Subcutaneous adipose tissue (tissue), 4 donors: ENCODE measurements around the gene LYPD3. TPM values are rescaled to one million over a fixed set of nuclear protein-coding genes. Genes with fewer than 3 reads are reported as not detected.

Experiments used
- CTCF ChIP-seq: fragments of 450-650 bp; IDR thresholded peaks from one replicate; pipeline ENCODE4 v1.5.1; 2016; ENCODE audit warnings: low read depth, mild to moderate bottlenecking, control low read depth, antibody characterized with exemption, moderate library complexity
- total RNA-seq, 4 donors: library from RNA; depleted of rRNA; stranded (reverse); fragments of >200 nt; gene quantifications; one replicate each; pipeline ENCODE4 v1.1.0, GENCODE V29; 2016

LYPD3 gene
- total RNA-seq, 4 donors from 2014 or later, result 0.34 TPM; not detected in 3

- no peak for TF ChIP-seq CTCF
Observed at GRCh38 chr19:43467730-43468129, 2.3 kb upstream of the LYPD3 start.

GRCh38 chr19:43467276-43467675 lies 1.9 kb upstream of the LYPD3 start:
- TF ChIP-seq CTCF, result no peak

- no peak for TF ChIP-seq CTCF
Observed at GRCh38 chr19:43466793-43467192, 1.4 kb upstream of the LYPD3 start.

- TF ChIP-seq CTCF, result no peak
Observed at GRCh38 chr19:43464134-43464775, 1.2 kb downstream of the LYPD3 start.

- TF ChIP-seq CTCF, result no peak
Observed at GRCh38 chr19:43463381-43464133, 1.9 kb downstream of the LYPD3 start.

- TF ChIP-seq CTCF, result no peak
Observed at GRCh38 chr19:43462785-43463380, 2.5 kb downstream of the LYPD3 start.

GRCh38 chr19:43462383-43462782 lies 3.0 kb downstream of the LYPD3 start:
- TF ChIP-seq CTCF, result no peak
